Liver (tissue), 9 donors: Measurements from ENCODE around the gene CHRNA5. TPM values are rescaled to one million over a fixed set of nuclear protein-coding genes. Genes with fewer than 3 reads are reported as not detected.

Source experiments
- DNase-seq: peaks from one replicate; pipeline ENCODE4 v3.0.0-alpha.2; 2017; ENCODE audit warnings: low spot score
- H3K27ac ChIP-seq, 2 donors: one replicate each; pipeline ENCODE4 v1.7.0; 2013; ENCODE audit warnings: inconsistent platforms in 2 of 2, low read length in 2 of 2, control low read depth in 1 of 2, low read depth in 1 of 2, mild to moderate bottlenecking in 1 of 2
- H3K27me3 ChIP-seq, 4 donors: one replicate each; pipeline versions ENCODE4 v1.6.1 to v1.7.0; 2013; ENCODE audit warnings: low read length in 3 of 4, inconsistent platforms in 1 of 4, mild to moderate bottlenecking in 1 of 4, moderate library complexity in 1 of 4; ENCODE audit not compliant: control insufficient read depth in 4 of 4, insufficient read depth in 4 of 4
- H3K36me3 ChIP-seq, 4 donors: one replicate each; pipeline versions ENCODE4 v1.6.1 to v1.7.0; 2013; ENCODE audit warnings: low read length in 3 of 4, mild to moderate bottlenecking in 3 of 4, low read depth in 1 of 4, moderate library complexity in 1 of 4; ENCODE audit not compliant: control insufficient read depth in 4 of 4, insufficient read depth in 3 of 4
- H3K4me1 ChIP-seq, 4 donors: one replicate each; pipeline versions ENCODE4 v1.6.1 to v1.7.0; 2013; ENCODE audit warnings: low read length in 3 of 4, mild to moderate bottlenecking in 3 of 4, moderate library complexity in 1 of 4; ENCODE audit not compliant: control insufficient read depth in 4 of 4, insufficient read depth in 4 of 4
- H3K4me3 ChIP-seq, 3 donors: one replicate each; pipeline versions ENCODE4 v1.6.1 to v1.7.0; 2013; ENCODE audit warnings: low read length in 3 of 3, control low read depth in 1 of 3, low read depth in 1 of 3, mild to moderate bottlenecking in 1 of 3
- H3K9ac ChIP-seq, 2 donors: one replicate each; pipeline ENCODE4 v1.7.0; 2013; ENCODE audit warnings: low read length in 2 of 2, mild to moderate bottlenecking in 2 of 2, moderate library complexity in 2 of 2, control low read depth in 1 of 2, low read depth in 1 of 2
- H3K9me3 ChIP-seq, 4 donors: one replicate each; pipeline versions ENCODE4 v1.6.1 to v1.7.0; 2013; ENCODE audit warnings: low read length in 3 of 4; ENCODE audit not compliant: control insufficient read depth in 4 of 4
- ATF3 ChIP-seq: IDR thresholded peaks from 2 replicates; pipeline ENCODE4 v1.6.1; 2016; ENCODE audit warnings: antibody characterized with exemption
- CTCF ChIP-seq: fragments of 150-350 bp; IDR thresholded peaks from 2 replicates; pipeline ENCODE4 v1.5.1; 2017; ENCODE audit warnings: improper control_type of control experiment, low read depth, low read length; ENCODE audit not compliant: missing input control
- EGR1 ChIP-seq, 2 donors: IDR thresholded peaks; 2 replicates each; pipeline ENCODE4 v1.6.1; 2016 to 2018; ENCODE audit warnings: antibody characterized with exemption in 2 of 2, low read depth in 2 of 2
- FOXA1 ChIP-seq: IDR thresholded peaks from 2 replicates; pipeline ENCODE4 v1.6.1; 2016; ENCODE audit warnings: antibody characterized with exemption
- FOXA2 ChIP-seq: IDR thresholded peaks from 2 replicates; pipeline ENCODE4 v1.6.1; 2016; ENCODE audit warnings: antibody characterized with exemption
- GABPA ChIP-seq, 2 donors: IDR thresholded peaks in 1 of 2; conservative IDR thresholded peaks in 1 of 2; 2 replicates each; pipeline ENCODE4 v1.6.1; 2016; ENCODE audit warnings: antibody characterized with exemption in 2 of 2, mild to moderate bottlenecking in 1 of 2, moderate library complexity in 1 of 2
- HNF4A ChIP-seq, 2 donors: conservative IDR thresholded peaks; 2 replicates each; pipeline ENCODE4 v1.6.1; 2016; ENCODE audit warnings: antibody characterized with exemption in 2 of 2, mild to moderate bottlenecking in 2 of 2
- HNF4G ChIP-seq: IDR thresholded peaks from 2 replicates; pipeline ENCODE4 v1.6.1; 2016; ENCODE audit warnings: antibody characterized with exemption
- JUND ChIP-seq, 2 donors: IDR thresholded peaks; 2 replicates each; pipeline ENCODE4 v1.6.1; 2016; ENCODE audit warnings: antibody characterized with exemption in 2 of 2
- MAX ChIP-seq: IDR thresholded peaks from 2 replicates; pipeline ENCODE4 v1.6.1; 2016; ENCODE audit warnings: antibody characterized with exemption
- NR2F2 ChIP-seq: IDR thresholded peaks from 2 replicates; pipeline ENCODE4 v1.6.1; 2016; ENCODE audit warnings: antibody characterized with exemption
- RAD21 ChIP-seq, 2 donors: IDR thresholded peaks; 2 replicates each; pipeline ENCODE4 v1.6.1; 2016; ENCODE audit warnings: antibody characterized with exemption in 2 of 2, mild to moderate bottlenecking in 2 of 2
- REST ChIP-seq: IDR thresholded peaks from 2 replicates; pipeline ENCODE4 v1.6.1; 2016; ENCODE audit warnings: antibody characterized with exemption, mild to moderate bottlenecking
- RXRA ChIP-seq, 2 donors: IDR thresholded peaks; 2 replicates each; pipeline ENCODE4 v1.6.1; 2017 to 2018; ENCODE audit warnings: antibody characterized with exemption in 2 of 2, mild to moderate bottlenecking in 1 of 2
- SP1 ChIP-seq: IDR thresholded peaks from 2 replicates; pipeline ENCODE4 v1.6.1; 2018; ENCODE audit warnings: antibody characterized with exemption, mild to moderate bottlenecking
- TAF1 ChIP-seq: conservative IDR thresholded peaks from 2 replicates; pipeline ENCODE4 v1.6.1; 2016; ENCODE audit warnings: antibody characterized with exemption, mild to moderate bottlenecking
- YY1 ChIP-seq: IDR thresholded peaks from 2 replicates; pipeline ENCODE4 v1.6.1; 2016; ENCODE audit warnings: antibody characterized with exemption, mild to moderate bottlenecking
- ZBTB33 ChIP-seq: IDR thresholded peaks from 2 replicates; pipeline ENCODE4 v1.6.1; 2016; ENCODE audit warnings: antibody characterized with exemption
- WGBS: extraction: QIAGEN DNeasy Blood & Tissue Kit; methylation state at CpG from one replicate; pipeline ENCODE4 v1.1.7; 2013; 5-methylcytosine and 5-hydroxymethylcytosine counted together
- polyA plus RNA-seq, 2 donors: library from polyadenylated mRNA; stranded (reverse) in 1 of 2; unstranded in 1 of 2; fragments of 200-250 nt in 1 of 2; fragments of >200 nt in 1 of 2; fragmentation: Nextera tagmentation in 1 of 2; extraction: Ambion mirVana in 1 of 2; gene quantifications; one replicate each; pipeline versions ENCODE4 v1.2.1 to v1.2.3, GENCODE V29; 2013 to 2015
- total RNA-seq, 2 donors: library from RNA; depleted of rRNA; stranded (reverse); fragments of >200 nt; gene quantifications; one replicate each; pipeline ENCODE4 v1.2.3, GENCODE V29; 2014
- donor health status: healthy.
- donor health status: healthy.
- donor health status: healthy.
- donor health status: healthy.
- donor health status: healthy.

Gene CHRNA5
- total and polyA plus RNA-seq, 4 donors: 0.17 to 0.56 (median 0.36) TPM

GRCh38 chr15:78573416-78573815 is 8.1 kb downstream of the CHRNA5 start:
- no peaks in the 10 kb centered on the region for H3K36me3 ChIP-seq
- DNase-seq: no peak
- no peak overlapping the region for H3K9ac ChIP-seq
- no peak overlapping the region for H3K4me3 ChIP-seq
- H3K4me1 ChIP-seq: no peaks in the 10 kb centered on the region
- WGBS: 72% methylated on average over 4 of the region's 4 CpGs
- no peaks in the 10 kb centered on the region for H3K9me3 ChIP-seq
- H3K27me3 ChIP-seq: no peaks in the 10 kb centered on the region
- no peak overlapping the region for H3K27ac ChIP-seq
- no peak for TF ChIP-seq YY1
- no peak for TF ChIP-seq FOXA2

- no peak for TF ChIP-seq ATF3
- TF ChIP-seq REST: no peak
- TF ChIP-seq ZBTB33: no peak
- no peak for TF ChIP-seq HNF4G
- TF ChIP-seq RAD21 (IDR thresholded peaks at IDR 0.05): no peak
- TF ChIP-seq JUND (IDR thresholded peaks at IDR 0.05): no peak
- no peak for TF ChIP-seq TAF1
- TF ChIP-seq MAX: no peak
- TF ChIP-seq GABPA (IDR thresholded peaks at IDR 0.05 in 1 of 2, conservative IDR thresholded peaks at IDR 0.05 in 1 of 2): no peak
- no peak for TF ChIP-seq EGR1 (IDR thresholded peaks at IDR 0.05; ENCODE audit: low read depth in 2 of 2)
- TF ChIP-seq RXRA (IDR thresholded peaks at IDR 0.05): no peak
- TF ChIP-seq SP1: no peak
- TF ChIP-seq CTCF: no peak
- no peak for TF ChIP-seq FOXA2
- no peak for TF ChIP-seq YY1
- no peak for TF ChIP-seq HNF4A (conservative IDR thresholded peaks at IDR 0.05)
- no peak for TF ChIP-seq NR2F2
- no peak for TF ChIP-seq FOXA1
- no peaks in the 10 kb centered on the region for H3K9me3 ChIP-seq
- WGBS: 80% methylated on average over 1 of the region's 1 CpG
Observed at GRCh38 chr15:78574944-78575343, 9.6 kb downstream of the CHRNA5 start.

More at GRCh38 chr15:78574944-78575343, 9.6 kb downstream of the CHRNA5 start:
- H3K27ac ChIP-seq: no peak overlapping the region
- DNase-seq: no peak
- no peaks in the 10 kb centered on the region for H3K36me3 ChIP-seq
- H3K27me3 ChIP-seq: no peaks in the 10 kb centered on the region
- no peak overlapping the region for H3K9ac ChIP-seq
- no peak overlapping the region for H3K4me3 ChIP-seq
- no peaks in the 10 kb centered on the region for H3K4me1 ChIP-seq
